ENCODE data around the gene MMD. TPM values are rescaled to one million over a fixed set of nuclear protein-coding genes. Genes with fewer than 3 reads are reported as not detected.
"Not testable (repeated sequence)": the region's sequence is repeated elsewhere in the genome, so short reads cannot be mapped to it uniquely, and the experiment has no call there.

Gene MMD
- total and polyA plus RNA-seq, 2 of the 13 experiments (the other 11 are each of a cell fraction or from before 2014, with no cell fraction given), result 121 to 225 TPM

DNA sequence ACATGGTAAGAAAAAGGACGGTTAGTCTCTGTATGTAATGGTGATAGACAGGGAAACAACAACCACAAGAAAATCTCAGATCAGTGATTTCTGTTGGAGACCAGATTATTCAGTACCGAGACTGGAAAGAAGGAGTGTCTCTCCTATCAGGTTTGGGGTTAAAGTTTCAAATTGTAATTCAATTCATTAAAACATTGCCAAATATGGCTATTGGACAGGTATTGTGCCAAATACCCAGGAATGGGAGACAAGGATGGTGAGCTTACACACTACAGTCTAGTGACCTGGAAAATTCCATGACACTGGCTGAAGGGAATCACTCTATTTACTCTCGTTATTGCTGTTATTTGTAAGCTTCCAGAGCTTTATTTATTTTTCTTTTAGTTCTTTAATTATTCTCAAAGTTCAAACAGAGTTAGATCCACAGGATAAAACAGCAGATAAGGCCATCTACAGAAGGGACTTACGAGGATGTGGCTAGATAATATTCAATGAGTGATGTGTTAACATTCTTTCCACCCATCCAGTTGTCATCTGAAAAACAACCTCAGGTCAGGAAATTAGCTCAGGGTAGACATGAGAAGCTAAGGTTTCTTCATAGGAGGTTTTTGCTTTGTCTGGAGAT, 25.1 kb upstream of the MMD start (continued):
- no peak for TF ChIP-seq HNRNPLL (IDR thresholded peaks at IDR 0.05; ENCODE audit: low read depth, low read length, poor library complexity, severe bottlenecking)
- TF ChIP-seq RFX3 (CRISPR knock-in tag; IDR thresholded peaks at IDR 0.05), result no peak
- peak; percentile 81 for TF ChIP-seq MED8 (CRISPR knock-in tag; IDR thresholded peaks at IDR 0.05; ENCODE audit: insufficient replicate concordance)
- TF ChIP-seq THAP11 (CRISPR knock-in tag; IDR thresholded peaks at IDR 0.05), result peak; percentile 49
- peak; percentile 81 for TF ChIP-seq HNF4A (CRISPR knock-in tag; IDR thresholded peaks at IDR 0.05)

DNA sequence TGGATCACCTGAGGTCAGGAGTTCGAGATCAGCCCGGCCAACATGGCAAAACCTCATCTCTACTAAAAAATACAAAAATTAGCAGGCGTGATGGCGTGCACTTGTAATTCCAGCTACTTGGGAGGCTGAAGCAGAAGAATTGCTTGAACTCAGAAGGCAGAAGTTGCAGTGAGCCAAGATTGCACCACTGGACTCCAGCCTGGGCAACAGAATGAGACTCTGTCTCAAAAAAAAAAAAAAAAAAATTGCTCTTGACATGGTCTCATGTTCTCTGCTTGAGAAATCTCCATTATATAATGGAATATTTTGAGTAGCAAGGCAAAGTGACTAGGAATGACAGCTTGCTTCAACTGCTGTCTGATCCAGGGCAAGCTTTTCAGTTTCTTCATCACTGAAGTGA, 24.4 kb upstream of the MMD start:
- POLR2A ChIA-PET, result interaction anchor here (0.9 to 6.8 kb wide), 11 partner anchors 9 to 175 kb away, joined by 3 to 136 read pairs (median 22); partner anchors contain the start of gene MMD
- TF ChIP-seq ZNF362 (CRISPR knock-in tag; IDR thresholded peaks at IDR 0.05; ENCODE audit: borderline replicate concordance) (peak; percentile 86), ZBTB7B (CRISPR knock-in tag; IDR thresholded peaks at IDR 0.05) (0 out of 2 replicates have a peak, but pooled peaks have one; percentile 9), POLR2G (IDR thresholded peaks at IDR 0.05; ENCODE audit: low read depth, low read length) (peak; percentile 63), SIX4 (CRISPR knock-in tag; IDR thresholded peaks at IDR 0.05) (0 out of 2 replicates have a peak, but pooled peaks have one; percentile 17), ZBTB38 (CRISPR knock-in tag; IDR thresholded peaks at IDR 0.05) (peak; percentile 72), TAF1 (CRISPR knock-in tag; IDR thresholded peaks at IDR 0.05) (0 out of 2 replicates have a peak, but pooled peaks have one; percentile 8)
- TF ChIP-seq, protein P1, sequence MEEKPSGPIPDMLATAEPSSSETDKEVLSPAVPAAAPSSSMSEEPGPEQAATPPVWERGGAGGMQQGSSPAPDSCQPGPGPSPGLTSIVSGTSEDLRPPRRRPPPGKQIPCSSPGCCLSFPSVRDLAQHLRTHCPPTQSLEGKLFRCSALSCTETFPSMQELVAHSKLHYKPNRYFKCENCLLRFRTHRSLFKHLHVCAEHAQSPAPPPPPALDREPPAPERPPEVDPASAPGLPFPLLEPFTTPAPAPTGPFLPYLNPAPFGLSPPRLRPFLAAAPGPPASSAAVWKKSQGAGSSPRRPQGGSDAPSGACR (CRISPR knock-in tag; IDR thresholded peaks at IDR 0.05), result 0 out of 2 replicates have a peak, but pooled peaks have one; percentile 57
- H3K27me3 ChIP-seq (ENCODE audit: control insufficient read depth in 1 of 2, insufficient read depth in 2 of 2, low read length in 2 of 2); H3K4me3 ChIP-seq (replicated peaks in 1 of 3; ENCODE audit: insufficient read depth in 1 of 3, low read depth in 2 of 3, low read length in 3 of 3); H2AFZ ChIP-seq (ENCODE audit: low read length); FAIRE-seq; CTCF ChIA-PET (ENCODE audit: low intra/inter-chr PET ratio, low total read pairs); H3K36me3 ChIP-seq (replicated peaks in 1 of 2; ENCODE audit: control insufficient read depth in 1 of 2, insufficient read depth in 2 of 2, low read length in 2 of 2); H4K20me1 ChIP-seq (ENCODE audit: insufficient read depth, low read length); H3K79me2 ChIP-seq (ENCODE audit: insufficient read depth, low read length); H3K9me3 ChIP-seq (ENCODE audit: low read length); in situ Hi-C loops (cut with HindIII; ENCODE audit: extremely low pct_ligation_motif_present, low pct_unique_long_range_greater_than_20kb): not testable (repeated sequence)
- TSS peak; percentile 92 for BruUV-seq (replicated peaks)
- intact Hi-C loops (cut with micrococcal nuclease; ENCODE audit: unreplicated experiment), result loop anchor here (1.0 to 2.0 kb wide), 3 partner anchors 13 to 161 kb away; no protein-coding TSS in a partner anchor
- H3K4me2 ChIP-seq (ENCODE audit: low read depth, low read length), result peak overlapping the region; percentile 69
- peaks cover 98% of the 10 kb centered on the region for H3K4me1 ChIP-seq (ENCODE audit: insufficient read depth, low read length)
- ATAC-seq (peak; percentile 27; the same call in 2 of the 3 replicates), DNase-seq (ENCODE audit: low spot score) (peak; percentile 62)
- peak overlapping the region; percentile 88 for H3K27ac ChIP-seq (ENCODE audit: extremely low read length, insufficient read depth, low read length)
- peak overlapping the region; percentile 63 for H3K9ac ChIP-seq (ENCODE audit: insufficient read depth, low read depth, low read length)
- WGBS (ENCODE audit: low lambda C conversion rate), result 95% methylated on average over 4 of the region's 4 CpGs
